ENCODE data around the gene CD320.
"Not testable (repeated sequence)": the region's sequence is repeated elsewhere in the genome, so short reads cannot be mapped to it uniquely, and the experiment has no call there.

CD320 gene

DNA sequence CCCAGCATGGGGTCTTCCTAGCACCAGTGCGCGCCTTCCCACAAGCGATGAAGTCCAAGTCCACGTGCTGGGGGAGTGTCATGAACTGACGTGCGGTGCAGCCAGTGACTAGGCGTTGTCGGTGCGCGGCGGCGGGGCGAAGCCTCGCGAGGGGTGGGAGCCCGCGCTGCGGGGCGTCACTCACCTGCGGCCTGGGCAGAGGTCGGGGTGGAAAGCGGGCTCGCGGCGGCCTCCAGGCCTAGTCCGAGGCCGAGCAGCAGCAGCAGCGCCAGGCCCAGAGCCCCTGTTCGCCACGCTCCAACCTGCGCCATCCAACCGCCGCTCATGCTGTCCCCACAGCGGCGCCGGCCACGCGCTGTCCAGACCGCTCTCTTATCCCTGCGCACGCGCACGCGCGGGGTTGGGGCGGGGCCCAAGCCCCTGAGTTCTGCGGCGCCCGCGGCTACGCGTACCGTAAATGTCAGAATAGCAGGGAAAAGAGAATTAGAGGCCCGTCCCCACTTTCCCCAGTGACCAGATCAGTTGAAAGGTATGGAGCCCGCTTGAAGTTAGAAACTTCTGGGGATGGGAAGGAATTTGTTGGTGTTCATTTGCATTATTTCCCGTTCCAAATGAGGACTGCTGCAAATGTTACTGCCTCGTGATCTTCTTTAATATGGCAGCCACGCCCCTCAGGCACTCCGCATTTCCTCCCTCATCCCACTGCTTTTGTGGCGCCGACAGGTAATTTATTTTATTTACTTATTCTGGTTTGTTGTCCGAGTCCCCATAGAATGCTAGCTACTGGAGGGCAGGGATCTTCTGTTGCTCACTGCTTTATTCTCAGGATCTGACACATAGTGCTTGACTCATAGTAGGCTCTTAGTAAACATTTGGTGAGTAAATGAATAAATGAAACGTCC, at the start of gene CD320:
Gene CD320, minus strand, starts transcription at position 394 of the 902 bp plus-strand sequence. Its CDS starts 68 bp downstream, at position 326.
- DNase-seq (ENCODE audit: low read depth), result peak; percentile 47

DNA sequence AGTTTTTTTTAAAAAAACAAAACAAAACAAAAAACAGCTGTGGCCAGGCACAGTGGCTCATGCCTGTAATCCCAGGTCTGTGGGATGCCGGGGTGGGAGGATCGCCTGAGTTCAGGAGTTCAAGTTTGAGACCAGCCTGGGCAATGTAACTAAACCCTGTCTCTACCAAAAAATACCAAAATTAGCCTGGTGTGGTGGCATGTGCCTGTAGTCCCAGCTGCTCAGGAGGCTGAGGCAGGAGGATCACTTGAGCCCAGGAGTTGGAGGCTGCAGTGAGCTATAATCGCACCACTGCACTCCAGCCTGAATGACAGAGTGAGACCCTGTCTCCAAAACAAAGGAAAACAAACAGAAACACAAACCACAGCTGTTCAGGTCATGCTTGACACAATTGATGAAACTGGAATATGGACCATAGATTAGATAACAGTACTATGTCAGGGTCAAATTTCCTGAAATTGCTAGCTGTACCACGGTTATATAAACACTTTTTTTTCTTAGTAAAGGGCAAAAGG, 48.9 kb upstream of the CD320 start:
- DNase-seq (ENCODE audit: low read depth), result no peak

GRCh38 chr19:8355631-8356402, 47.7 kb upstream of the CD320 start:
- peak; percentile 99 for DNase-seq (ENCODE audit: low read depth)

DNA sequence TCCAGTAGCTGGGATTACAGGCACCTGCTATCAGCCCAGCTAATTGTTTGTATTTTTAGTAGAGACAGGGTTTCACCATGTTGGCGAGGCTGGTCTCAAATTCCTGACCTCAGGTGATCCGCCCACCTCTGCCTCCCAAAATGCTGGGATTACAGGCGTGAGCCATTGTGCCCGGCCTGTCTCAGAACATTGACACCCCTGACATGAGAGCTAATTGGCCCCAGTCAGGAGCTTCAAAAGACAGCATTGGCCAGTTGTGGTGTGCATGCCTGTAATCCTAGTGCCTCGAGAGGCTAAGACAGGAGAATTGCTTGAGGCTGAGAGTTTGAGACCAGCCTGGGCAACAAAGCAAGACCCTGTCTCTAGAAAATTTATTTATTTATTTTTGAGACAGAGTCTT, 44.7 kb upstream of the CD320 start:
- DNase-seq (ENCODE audit: low read depth), result not testable (repeated sequence)

GRCh38 chr19:8352134-8352827, 44.1 kb upstream of the CD320 start:
- no peak for DNase-seq (ENCODE audit: low read depth)

GRCh38 chr19:8349629-8350372, 41.6 kb upstream of the CD320 start:
- not testable (repeated sequence) for DNase-seq (ENCODE audit: low read depth)

DNA sequence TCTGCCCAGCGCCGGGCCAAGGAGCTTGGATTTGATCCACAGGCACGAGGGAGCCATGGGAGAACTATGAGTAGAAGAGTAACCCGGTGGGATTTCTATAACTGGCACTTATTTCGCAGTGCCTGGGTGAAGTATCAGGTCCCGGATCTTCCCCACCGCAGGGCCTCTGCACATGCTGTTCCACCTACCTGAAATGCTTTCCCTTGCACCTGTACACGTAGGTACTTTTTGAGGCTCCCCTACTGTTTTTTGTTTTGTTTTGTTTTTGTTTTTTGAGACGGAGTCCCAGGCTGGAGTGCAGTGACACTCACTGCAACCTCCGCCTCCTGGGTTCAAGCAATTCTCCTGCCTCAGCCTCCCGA, 35.3 kb upstream of the CD320 start:
- DNase-seq (ENCODE audit: low read depth), result no peak

DNA sequence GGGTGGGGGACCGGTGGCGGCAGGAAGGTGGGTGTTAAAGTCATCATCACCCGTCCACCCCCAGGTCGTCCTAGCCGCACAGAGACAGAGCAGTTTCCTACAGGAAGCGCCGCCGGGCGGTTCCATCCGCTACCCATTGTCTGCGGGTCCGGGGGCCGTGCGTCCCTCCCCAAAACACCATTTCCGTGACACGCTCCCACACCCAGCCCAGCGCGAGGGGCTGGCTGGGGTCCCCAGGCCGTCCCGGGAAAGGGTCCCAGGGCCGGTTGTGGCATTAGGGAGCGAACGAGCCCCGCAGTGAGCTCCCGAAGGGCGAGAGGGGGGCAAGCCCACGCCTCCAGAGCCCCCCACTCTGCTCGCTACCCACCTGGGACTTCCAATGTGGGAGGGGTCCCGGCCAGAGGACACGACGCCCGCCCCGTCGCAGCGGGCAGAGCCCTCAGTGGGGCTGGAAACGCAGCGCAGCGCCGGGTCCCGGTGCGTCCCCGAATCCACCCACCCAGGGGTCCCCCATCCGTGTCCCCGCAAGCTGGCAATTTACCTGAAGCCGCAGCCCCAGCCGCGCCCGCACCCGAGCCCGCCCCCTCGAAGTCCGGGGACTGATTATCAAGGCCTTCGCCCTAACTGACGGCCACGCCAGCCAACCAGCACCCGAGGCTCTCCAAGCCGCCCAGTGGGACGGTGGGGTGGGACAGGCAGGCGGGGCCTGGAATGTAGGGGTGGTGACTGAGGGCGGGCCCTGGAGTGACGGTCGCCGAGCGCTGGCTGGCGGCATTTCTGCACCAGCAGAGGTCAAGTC, 34.7 kb upstream of the CD320 start, which contains the start of gene KANK3:
Gene KANK3, minus strand, starts transcription at position 579 of the 799 bp plus-strand sequence. CDS start 5,434 bp downstream, outside the sequence.
- DNase-seq (ENCODE audit: low read depth), result peak; percentile 79

- no peak for DNase-seq (ENCODE audit: low read depth)
These were observed 34.1 kb upstream of the CD320 start for GRCh38 chr19:8342316-8342683.

DNA sequence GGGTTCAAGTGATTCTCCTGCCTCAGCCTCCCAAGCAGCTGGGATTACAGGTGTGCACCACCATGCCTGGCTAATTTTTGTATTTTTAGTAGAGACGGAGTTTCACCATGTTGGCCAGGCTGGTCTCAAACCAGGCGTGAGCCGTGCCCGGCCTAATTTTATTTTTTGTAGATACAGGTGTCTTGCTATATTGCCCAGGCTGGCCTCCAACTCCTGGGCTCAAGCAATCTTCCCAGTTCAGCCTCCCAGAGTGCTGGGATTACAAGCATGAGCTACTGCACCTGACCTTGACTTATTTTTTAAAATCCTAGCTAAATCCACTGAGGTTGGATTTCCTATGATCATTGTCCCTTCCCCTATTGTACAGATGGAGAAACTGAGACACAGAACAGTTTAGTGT, 33.3 kb upstream of the CD320 start:
- not testable (repeated sequence) for DNase-seq (ENCODE audit: low read depth)

GRCh38 chr19:8340341-8341096, 32.4 kb upstream of the CD320 start:
- DNase-seq (ENCODE audit: low read depth), result no peak

DNA sequence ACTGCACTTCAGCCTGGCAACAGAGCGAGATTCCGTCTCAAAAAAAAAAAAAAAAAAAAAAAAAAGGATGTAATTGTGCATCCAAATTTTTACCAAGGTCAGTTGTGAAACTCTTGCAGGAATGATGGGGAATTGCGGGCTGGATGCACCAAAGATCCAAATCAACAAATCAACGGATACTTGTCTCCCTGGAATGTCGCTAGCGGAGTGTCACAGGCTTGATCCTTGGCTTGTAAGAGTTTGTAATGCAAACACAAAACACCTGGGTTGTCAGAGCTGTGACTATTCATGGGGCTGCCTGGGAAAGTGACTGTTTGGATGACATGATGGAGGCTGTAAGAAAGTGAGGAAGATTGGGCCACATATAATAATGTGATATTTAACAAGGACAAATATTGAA, 30.7 kb upstream of the CD320 start:
- no peak for DNase-seq (ENCODE audit: low read depth)

DNA sequence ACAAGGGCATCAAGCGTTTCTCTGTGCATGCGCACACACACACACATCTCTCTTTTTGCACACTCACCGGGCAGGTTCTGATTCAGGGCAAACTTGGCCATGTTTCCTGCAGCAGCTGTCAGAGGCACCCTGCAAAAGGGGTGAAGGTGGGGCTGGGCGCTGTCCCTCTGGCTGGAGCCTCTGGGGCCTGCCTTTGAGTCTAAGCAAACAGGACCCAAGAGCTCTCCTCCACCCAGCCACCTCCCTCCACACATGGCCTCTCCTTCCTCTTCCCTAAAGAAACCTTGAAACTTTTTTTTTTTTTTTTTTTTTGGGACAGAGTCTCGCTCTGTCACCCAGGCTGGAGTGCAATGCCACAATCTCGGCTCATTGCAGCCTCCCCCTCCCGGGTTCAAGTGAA, 29.6 kb upstream of the CD320 start:
- DNase-seq (ENCODE audit: low read depth), result no peak

DNA sequence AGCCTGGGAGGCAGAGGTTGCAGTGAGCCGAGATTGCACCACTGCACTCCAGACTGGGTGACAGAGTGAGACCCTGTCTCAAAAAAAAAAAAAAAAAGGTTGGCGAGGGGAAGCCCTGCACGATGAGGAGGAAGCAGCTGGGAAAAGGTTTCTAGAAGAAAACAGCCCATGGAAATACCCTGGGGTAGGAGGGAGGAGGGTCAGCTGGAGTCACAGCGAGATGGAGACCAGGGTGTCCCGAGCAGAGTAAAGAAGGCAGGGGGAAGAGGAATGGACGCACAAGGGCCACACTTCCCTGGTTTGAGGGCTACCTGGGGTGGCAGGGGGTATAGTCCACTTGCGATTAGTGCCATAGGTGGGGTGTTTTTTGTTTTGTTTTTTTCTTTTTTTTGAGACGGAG, 28.5 kb upstream of the CD320 start:
- DNase-seq (ENCODE audit: low read depth), result no peak

DNA sequence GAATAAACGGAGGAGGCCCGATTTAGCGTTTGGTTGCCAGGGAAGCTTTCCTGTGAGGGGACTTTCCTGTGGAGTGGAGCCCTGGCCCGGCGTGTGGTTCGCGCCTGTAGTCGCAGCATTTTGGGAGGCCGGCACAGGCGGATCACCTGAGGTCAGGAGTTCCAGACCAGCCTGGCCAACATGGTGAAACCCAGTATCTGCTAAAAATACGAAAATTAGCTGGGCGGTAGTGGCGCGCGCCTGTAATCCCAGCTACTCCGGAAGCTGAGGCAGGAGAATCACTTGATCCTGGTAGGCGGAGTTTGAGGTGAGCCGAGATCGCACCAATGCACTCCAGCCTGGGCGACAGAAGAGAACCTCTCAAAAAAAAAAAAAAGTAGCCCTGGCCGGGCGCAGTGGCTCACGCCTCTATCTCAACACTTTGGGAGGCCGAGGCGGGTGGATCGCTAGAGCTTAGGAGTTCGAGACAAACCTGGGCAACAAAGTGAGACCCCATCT, 28.0 kb upstream of the CD320 start:
- no peak for DNase-seq (ENCODE audit: low read depth)

GRCh38 chr19:8335343-8336071, 27.3 kb upstream of the CD320 start:
- no peak for DNase-seq (ENCODE audit: low read depth)

- no peak for DNase-seq (ENCODE audit: low read depth)
These were observed 26.5 kb upstream of the CD320 start for GRCh38 chr19:8334458-8335342.

All from non-pigmented ciliary epithelial cell (primary cell).